Stimulated activated CD4-positive, alpha-beta T cell treated with anti-CD3 and anti-CD28 coated beads, TNF-alpha, amount 100 ng/mL, for 4 hours (primary cell): ENCODE data around the gene SEMA6D.
"Not testable (repeated sequence)": the region's sequence is repeated elsewhere in the genome, so short reads cannot be mapped to it uniquely, and the experiment has no call there.

Experiments used
- DNase-seq, 3 experiments: peaks; one replicate each; pipeline ENCODE4 v3.0.0-alpha.2; 2020; ENCODE audit warnings: low read depth in 3 of 3

Gene SEMA6D

GRCh38 chr15:47716516-47716915, 789 bp upstream of the SEMA6D start:
- DNase-seq, result no peak

DNA sequence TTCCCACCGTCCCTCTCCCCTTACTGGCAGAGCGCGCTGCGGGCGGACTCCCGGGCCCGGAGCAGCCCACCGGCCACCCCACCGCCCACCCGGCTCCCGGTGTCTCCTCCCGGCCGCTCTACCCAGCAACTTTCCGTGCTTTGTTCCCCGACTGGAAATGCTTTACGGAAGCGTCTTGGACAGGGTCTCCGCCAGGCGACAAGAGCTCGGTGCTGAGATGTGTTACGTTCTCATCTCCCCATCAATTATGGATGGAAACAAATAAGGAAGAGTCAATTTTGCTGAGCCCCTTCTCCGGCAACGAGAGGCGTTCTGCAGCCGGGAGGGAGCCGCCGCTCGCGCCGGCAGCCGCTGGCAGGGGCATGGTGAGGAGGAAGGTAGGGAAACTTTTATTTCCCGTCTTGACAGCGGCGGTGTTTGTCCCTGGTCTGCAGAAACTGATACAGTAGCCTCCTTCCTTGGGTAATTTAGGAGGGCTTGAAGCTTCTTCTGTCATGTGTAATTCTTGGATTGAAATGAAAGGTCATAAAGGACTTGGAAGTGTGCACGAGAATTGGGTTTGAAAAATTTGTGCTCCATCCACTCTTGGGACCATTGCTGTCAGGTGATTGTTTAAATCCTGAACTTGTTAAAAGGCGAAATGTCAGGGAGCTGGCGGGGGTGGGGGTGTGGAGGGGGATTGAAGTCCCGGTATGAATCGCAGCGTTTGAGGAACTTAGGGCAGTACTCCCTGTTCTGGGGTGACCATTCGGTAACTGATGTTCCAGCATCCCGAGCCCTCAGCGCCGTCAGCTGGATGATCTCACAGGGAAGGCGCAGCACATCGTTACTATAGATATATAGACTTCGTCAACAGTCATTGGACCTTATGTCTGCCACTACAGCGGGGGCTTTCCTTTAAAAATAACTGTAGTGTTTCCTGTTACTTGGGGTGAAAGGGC, 1.5 kb downstream of the SEMA6D start:
- no peak for DNase-seq

GRCh38 chr15:47719730-47720129, 2.4 kb downstream of the SEMA6D start:
- no peak for DNase-seq

GRCh38 chr15:47720555-47720954, 3.2 kb downstream of the SEMA6D start:
- no peak for DNase-seq

GRCh38 chr15:47721676-47722075, 4.4 kb downstream of the SEMA6D start:
- no peak for DNase-seq

- no peak for DNase-seq
Observed at GRCh38 chr15:47724346-47724745, 7.0 kb downstream of the SEMA6D start.

DNA sequence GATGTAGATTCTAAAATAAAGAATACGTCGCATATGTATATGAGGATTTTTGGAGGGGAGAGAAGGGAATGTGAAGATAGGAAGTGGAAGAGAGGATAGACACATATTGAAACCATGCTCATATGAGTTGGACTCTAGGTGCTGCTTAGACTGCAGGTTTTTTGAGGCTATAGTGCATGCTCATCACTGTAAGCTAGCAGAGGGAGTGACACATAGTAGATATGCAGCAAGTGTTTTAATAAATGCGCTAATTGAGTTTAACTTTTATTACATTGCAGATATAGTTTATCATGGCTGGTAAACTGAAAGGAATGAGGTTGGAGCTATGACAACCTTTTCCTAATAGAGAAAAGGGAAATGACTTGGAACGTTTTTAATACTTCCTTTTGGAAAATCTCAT, 7.7 kb downstream of the SEMA6D start:
- DNase-seq, result no peak

DNA sequence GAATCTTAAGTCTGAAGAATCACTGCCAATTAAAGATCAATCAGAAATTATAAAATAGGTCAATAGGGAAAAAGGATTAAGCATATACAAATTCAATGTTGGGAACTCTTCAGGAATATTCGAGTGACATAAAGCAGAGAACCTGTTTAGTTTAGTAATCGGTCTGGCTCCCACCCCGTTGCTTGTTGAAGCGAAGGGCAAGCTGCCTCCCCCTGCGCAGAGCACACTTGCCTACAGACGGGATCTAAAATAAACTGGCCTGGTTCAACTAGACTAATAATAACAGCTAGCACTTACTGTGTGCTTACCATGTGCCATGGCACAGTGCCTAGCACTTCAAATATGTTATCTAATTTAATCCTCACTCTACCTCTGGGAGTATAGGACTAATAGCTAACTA, 8.6 kb downstream of the SEMA6D start:
- no peak for DNase-seq

GRCh38 chr15:47726399-47726823, 9.1 kb downstream of the SEMA6D start:
- DNase-seq, result no peak

DNA sequence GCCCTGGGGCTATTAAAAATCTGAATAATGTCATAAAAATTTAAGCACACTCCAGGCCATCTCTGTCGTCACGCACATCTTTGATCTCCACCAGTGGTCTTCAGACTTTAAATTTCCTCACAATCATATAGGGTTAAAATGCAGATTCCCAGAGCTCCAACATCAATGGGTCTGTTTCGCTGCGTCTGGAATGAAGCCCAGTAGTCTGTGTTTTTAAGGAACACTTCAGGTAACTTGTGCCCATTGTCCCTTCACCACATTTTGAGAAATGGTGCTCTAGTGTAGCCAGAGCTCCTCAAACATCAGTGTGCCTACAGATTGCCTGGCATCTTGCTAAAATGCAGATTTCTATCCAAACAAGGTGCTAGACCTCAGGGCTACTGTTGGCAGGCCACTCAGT, 9.8 kb downstream of the SEMA6D start:
- DNase-seq, result no peak

- no peak for DNase-seq
Observed at GRCh38 chr15:47727676-47728075, 10.4 kb downstream of the SEMA6D start.

- no peak for DNase-seq
Observed at GRCh38 chr15:47728426-47728825, 11.1 kb downstream of the SEMA6D start.

DNA sequence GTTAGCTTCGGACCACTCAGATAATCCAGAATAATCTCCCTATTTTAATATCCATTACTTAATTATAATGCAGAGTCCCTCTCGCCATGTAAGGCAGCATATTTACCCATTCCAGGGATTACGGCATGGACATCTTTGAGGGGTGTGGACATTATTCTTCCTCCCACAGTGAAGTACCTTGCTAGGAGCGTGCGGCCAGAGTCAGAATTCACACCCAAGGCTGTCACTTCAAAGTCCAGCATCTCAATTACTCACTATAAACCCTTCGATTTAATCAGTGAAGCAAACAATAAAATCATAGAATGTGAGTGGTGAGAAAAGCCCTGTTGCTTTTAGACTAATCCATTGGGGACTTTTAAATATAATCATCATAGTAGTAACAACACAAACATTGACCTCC, 11.6 kb downstream of the SEMA6D start:
- DNase-seq, result no peak

GRCh38 chr15:47731230-47731629, 13.9 kb downstream of the SEMA6D start:
- no peak for DNase-seq

DNA sequence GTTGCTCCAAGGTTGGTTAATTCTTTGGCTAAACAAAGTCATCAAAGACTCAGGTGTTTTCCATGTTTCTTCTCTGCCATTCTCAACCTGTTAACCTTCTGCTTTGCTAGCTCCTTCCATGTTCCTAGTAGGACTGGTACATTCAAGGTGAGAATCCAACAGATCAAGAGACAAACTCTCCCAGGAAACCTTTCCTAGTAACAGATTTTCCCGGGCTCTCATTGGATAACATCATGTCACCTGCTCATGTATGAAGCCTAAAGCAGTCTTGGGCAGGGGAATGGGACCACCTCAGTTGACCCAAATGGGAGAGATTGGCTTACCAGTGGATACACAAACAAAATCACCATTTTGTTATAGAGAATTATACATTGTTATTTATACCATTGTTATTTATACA, 14.9 kb downstream of the SEMA6D start:
- no peak for DNase-seq

DNA sequence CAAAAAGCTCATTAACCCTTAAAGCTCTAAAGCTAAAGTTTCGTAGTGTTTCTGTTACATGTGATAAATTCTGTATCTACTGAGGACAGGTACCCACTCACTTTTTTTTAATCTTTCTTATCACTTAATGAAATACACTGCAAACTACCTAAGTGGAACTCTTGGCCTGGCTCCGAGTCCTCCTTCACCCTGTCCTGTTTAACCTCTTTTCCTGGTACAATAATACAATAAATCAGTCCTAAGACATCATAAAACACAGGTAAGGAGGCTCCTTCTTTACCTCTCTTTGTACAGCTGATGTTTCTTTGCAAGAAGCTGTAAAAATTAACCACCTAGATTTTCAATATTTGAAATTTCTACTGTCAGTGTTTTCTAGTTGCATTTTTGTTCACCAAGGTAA, 15.8 kb downstream of the SEMA6D start:
- no peak for DNase-seq

- DNase-seq, result no peak
Observed at GRCh38 chr15:47736143-47736786, 19.0 kb downstream of the SEMA6D start.

DNA sequence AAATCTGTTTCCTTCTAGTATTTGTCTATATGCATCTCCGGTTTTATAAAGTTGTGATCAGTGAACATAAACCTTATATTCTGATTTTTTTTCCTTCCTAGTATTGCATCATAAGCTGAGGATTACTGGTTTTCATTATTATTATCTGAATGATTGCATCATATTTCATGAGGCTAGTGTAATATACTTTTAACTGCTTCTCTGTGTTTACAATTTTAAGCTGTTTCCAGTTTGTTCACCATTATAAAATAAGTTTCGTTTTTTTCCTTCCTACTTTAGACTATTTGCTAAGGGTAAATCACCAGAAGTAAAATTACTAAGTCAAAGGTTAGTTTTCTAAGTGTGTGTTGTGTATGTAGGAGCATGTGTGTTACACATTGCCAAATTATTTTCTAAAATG, 20.2 kb downstream of the SEMA6D start:
- DNase-seq, result no peak

- DNase-seq, result not testable (repeated sequence)
Observed at GRCh38 chr15:47738144-47738825, 21.0 kb downstream of the SEMA6D start.

GRCh38 chr15:47741082-47741481, 23.8 kb downstream of the SEMA6D start:
- DNase-seq, result no peak

- DNase-seq, result no peak
Observed at GRCh38 chr15:47741907-47742306, 24.6 kb downstream of the SEMA6D start.

GRCh38 chr15:47742334-47742733, 25.0 kb downstream of the SEMA6D start:
- DNase-seq, result no peak

DNA sequence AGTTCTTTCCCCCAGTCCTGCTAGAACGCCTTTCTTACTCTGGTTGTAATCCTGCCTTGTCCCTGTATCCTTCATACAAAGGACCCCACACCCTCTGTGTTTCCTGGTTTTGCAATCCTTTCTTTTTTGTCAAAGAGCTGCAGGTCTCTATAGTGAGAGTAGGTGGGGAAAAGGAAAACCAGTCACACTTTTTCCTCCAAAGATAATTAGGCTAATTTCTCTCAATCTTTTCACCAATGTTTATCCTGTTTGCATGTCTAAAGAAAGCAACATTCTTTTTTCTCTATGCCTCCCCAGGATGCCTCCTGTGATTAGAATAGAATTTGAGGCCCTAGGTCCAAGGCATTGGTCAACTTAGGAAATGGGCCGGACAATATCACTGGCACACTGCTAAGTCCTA, 25.4 kb downstream of the SEMA6D start:
- no peak for DNase-seq
